Measurements from ENCODE around the gene PREP.

DNA sequence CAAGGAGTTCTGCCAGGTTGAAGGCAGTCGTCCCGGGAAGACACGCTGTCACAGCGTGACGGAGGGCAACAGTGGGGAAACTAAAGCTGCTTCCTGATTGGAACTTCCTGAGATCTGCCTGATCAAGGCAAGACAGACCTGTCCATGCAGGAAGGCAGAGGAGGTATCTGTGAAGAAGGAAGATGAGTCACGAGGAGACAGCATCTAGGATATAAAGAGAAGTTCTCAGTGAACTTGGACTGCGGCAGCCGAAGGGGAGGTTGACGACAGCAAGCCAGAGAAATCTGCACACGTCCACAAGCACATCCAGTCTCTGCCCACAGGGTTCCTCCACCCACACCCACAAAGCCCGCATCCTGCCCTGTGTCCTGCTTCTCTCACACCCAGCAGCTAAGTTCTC is 38.6 kb downstream of the PREP start:
- TF ChIP-seq, protein P1, sequence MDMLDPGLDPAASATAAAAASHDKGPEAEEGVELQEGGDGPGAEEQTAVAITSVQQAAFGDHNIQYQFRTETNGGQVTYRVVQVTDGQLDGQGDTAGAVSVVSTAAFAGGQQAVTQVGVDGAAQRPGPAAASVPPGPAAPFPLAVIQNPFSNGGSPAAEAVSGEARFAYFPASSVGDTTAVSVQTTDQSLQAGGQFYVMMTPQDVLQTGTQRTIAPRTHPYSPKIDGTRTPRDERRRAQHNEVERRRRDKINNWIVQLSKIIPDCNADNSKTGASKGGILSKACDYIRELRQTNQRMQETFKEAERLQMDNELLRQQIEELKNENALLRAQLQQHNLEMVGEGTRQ (IDR thresholded peaks at IDR 0.05; ENCODE audit: borderline replicate concordance, low read depth, low read length) = no peak
- no peak for TF ChIP-seq NFIC (IDR thresholded peaks at IDR 0.05; ENCODE audit: borderline replicate concordance)
- no peak for TF ChIP-seq MXI1 (IDR thresholded peaks at IDR 0.05; ENCODE audit: low read depth, low read length)

Measured in SK-N-SH (cell line).